IPS-18c (cell line): Measurements from ENCODE around the gene MAD1L1.

Experiments
- H3K4me3 ChIP-seq: 2 replicates; pipeline ENCODE4 v1.7.0; 2013; ENCODE audit warnings: low read depth, mild to moderate bottlenecking, low read length, moderate library complexity; ENCODE audit not compliant: insufficient read depth
- H3K9me3 ChIP-seq: one replicate; pipeline ENCODE4 v1.6.1; 2013; ENCODE audit warnings: mild to moderate bottlenecking, low read length, moderate library complexity; ENCODE audit not compliant: control insufficient read depth, insufficient read depth

Gene MAD1L1

DNA sequence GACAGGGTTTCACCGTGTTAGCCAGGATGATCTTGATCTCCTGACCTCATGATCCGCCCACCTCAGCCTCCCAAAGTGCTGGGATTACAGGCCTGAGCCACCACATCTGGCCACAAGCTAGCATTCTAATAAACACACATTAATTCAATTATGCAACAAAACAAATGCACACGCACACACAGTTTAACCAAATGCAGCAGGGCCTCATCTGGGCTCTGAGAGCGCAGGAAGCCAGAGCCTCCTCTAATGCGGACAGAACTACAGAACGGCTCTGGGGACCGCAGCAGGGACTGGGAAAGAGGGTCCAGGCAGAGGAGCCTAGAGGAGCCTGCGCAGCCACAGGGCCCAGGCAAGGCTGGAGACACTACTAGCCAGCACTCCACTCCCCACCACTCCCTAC is 3.8 kb downstream of the MAD1L1 start:
- Histone ChIP-seq H3K4me3 (no peak overlapping the region), H3K9me3 (no peaks in the 10 kb centered on the region)

- Histone ChIP-seq H3K4me3 (no peak overlapping the region), H3K9me3 (no peaks in the 10 kb centered on the region)
Measured at GRCh38 chr7:2227699-2228098, 5.0 kb downstream of the MAD1L1 start.

DNA sequence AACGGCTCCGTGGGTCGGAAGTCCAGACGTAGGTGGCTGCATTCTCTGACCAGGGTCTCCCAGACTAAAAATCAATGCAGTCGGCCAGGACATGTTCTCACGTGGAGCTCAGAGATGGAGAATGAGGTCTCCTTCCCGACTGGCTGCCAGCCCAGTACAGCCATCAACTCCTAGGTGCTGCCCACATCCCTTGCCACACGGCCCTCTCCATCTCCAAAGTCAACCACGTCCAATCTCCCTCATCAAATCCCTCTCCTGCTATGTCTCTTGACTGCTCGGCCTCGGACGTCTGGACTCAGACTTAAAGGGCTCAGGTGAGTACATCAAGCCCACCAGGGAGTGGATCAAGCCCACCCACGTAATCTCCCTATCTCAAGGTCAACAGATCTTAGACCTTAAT is 6.9 kb downstream of the MAD1L1 start:
- Histone ChIP-seq H3K4me3 (no peak overlapping the region; the same call in 1 of the 2 replicates), H3K9me3 (no peaks in the 10 kb centered on the region)

- Histone ChIP-seq H3K9me3 (no peaks in the 10 kb centered on the region), H3K4me3 (no peak overlapping the region)
Measured at GRCh38 chr7:2225336-2225735, 7.4 kb downstream of the MAD1L1 start.

DNA sequence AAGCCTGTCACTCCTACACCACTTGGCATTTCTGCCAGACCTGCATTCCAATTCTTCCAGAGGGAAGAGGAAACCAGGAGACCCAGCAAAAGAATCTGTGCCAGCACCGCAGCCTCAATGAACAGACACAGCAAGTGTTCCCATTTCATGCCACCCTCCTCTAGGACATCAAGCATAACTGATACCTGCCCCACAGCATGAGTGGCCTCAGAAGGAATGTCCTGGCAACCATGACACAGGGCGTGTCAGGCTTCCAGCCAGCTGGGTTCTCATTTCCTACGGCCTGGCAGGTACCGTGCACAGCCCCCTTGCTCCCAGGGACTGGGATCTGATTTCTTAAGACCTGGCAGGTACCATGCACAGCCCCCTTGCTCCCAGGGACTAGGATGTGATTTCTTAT is 7.8 kb downstream of the MAD1L1 start:
- Histone ChIP-seq H3K9me3 (no peaks in the 10 kb centered on the region), H3K4me3 (no peak overlapping the region)

DNA sequence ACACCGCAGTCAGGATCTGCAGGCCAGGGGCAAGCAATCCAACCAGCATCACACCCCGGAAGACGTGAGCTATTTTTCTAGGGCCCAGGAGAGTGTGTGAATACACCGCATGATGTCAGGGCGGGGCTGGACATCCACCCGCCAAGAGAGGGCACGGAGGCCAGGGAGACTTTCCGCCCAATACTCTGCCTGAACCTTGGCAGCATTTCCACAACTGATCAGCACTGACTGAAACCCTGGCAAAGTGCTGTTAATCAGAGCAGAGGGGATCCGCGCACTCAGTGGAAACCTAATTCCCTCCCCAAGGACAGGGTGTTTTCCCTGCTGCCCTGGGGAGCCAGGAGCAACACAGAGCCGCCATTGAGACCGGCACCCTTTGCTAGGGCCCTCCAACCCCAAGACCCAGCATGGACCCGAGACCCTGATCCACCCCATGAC is 8.2 kb downstream of the MAD1L1 start:
- H3K4me3 ChIP-seq = no peak overlapping the region
- H3K9me3 ChIP-seq = no peaks in the 10 kb centered on the region

GRCh38 chr7:2223321-2223720 is 9.4 kb downstream of the MAD1L1 start:
- no peak overlapping the region for H3K4me3 ChIP-seq
- no peaks in the 10 kb centered on the region for H3K9me3 ChIP-seq

DNA sequence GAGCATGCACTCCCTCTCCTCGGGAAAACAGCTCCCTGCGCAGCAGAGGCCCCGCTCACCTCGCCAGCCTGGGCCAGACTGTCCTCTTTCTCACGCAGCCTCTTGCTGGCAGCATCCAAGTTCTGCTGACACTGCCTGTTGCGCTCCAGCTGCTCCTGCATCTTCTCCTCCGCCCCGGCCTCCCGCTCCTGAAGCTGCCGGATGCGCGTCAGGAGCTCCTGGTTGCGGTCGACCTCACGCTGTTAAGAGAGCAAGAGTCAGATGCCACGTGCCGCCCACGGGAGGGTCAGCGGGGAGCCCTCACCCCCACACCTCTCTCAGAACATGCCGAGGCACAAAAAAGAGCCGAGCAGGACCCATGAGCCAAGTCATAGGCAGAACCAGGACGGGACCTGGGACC is 10.2 kb downstream of the MAD1L1 start:
- Histone ChIP-seq H3K9me3 (no peaks in the 10 kb centered on the region), H3K4me3 (no peak overlapping the region)

DNA sequence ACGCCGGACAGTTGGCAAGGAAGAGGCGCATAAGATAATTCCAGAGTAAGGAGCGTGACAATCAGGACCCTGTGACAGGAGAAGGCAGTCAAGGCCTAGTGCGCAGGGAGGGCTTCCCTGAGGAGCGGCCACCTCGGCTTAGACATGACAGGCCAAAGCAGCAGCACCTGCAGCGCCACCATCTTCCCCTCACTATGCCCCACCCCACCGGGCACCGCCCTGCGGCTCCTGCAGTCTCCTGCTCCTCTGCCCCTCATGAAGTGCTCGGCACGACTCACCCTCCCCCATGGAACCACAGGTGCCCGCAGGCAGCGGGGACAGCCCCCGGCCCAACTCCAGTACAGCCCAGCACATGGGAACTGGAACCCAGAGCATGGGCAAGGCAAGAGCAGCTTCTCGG is 11.8 kb downstream of the MAD1L1 start:
- no peak overlapping the region for H3K4me3 ChIP-seq
- peaks cover under 1% of the 10 kb centered on the region for H3K9me3 ChIP-seq

- Histone ChIP-seq H3K9me3 (peaks cover 3% of the 10 kb centered on the region), H3K4me3 (no peak overlapping the region)
Measured at GRCh38 chr7:2220506-2220905, 12.2 kb downstream of the MAD1L1 start.

DNA sequence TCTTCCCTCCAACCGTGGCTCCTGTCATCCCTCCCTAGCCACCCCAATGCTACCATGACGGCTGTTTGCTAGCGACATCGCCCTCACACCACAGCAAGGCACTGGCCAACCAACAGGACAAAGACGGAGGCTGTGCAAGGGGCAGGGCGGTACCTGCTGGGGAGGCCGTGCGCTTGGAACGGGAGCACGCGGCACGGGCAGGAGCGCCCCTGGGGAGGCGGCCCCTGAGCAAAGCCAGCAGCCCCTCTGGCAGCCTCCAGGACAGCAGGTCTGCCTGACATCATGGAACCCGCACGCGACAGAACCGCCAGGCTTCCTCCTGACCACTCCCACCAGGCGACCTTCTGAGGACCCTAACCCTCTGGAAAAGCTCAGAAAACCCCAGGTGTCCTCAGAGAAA is 12.7 kb downstream of the MAD1L1 start:
- peaks cover 3% of the 10 kb centered on the region for H3K9me3 ChIP-seq
- H3K4me3 ChIP-seq = no peak overlapping the region

- Histone ChIP-seq H3K4me3 (no peak overlapping the region), H3K9me3 (peaks cover 3% of the 10 kb centered on the region)
Measured at GRCh38 chr7:2219606-2220005, 13.1 kb downstream of the MAD1L1 start.

- peaks cover 3% of the 10 kb centered on the region for H3K9me3 ChIP-seq
- H3K4me3 ChIP-seq = no peak overlapping the region
Measured at GRCh38 chr7:2219136-2219535, 13.6 kb downstream of the MAD1L1 start.

GRCh38 chr7:2218444-2218785 is 14.3 kb downstream of the MAD1L1 start:
- Histone ChIP-seq H3K9me3 (peaks cover 3% of the 10 kb centered on the region), H3K4me3 (no peak overlapping the region)

GRCh38 chr7:2217716-2218443 is 14.9 kb downstream of the MAD1L1 start:
- Histone ChIP-seq H3K4me3 (no peak overlapping the region), H3K9me3 (peaks cover 3% of the 10 kb centered on the region)

DNA sequence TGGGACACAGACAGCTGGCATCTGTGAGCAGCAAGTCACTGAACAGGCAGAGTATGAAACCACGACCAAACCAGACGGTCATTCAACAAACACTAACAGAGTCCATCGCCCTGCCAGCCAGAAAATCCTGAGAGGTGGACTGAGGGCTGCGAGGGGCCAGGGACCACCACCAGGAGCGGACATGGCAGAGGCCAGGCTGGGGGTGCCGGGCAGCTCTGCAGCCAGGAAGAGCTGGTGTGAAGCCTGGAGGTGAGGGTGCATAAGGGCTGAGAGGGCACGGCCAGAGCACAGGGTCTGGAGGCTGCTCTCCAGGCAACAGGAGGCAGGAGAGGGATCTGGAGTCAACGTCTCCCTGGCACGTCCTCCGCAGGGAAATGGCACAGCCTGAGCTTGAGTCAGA is 15.5 kb downstream of the MAD1L1 start:
- H3K9me3 ChIP-seq = peaks cover 3% of the 10 kb centered on the region
- no peak overlapping the region for H3K4me3 ChIP-seq

- H3K9me3 ChIP-seq = peaks cover 3% of the 10 kb centered on the region
Measured at GRCh38 chr7:2215851-2216250, 16.9 kb downstream of the MAD1L1 start.

GRCh38 chr7:2214636-2215035 is 18.1 kb downstream of the MAD1L1 start:
- H3K4me3 ChIP-seq = no peak overlapping the region

More at GRCh38 chr7:2215851-2216250, 16.9 kb downstream of the MAD1L1 start:
- no peak overlapping the region for H3K4me3 ChIP-seq

DNA sequence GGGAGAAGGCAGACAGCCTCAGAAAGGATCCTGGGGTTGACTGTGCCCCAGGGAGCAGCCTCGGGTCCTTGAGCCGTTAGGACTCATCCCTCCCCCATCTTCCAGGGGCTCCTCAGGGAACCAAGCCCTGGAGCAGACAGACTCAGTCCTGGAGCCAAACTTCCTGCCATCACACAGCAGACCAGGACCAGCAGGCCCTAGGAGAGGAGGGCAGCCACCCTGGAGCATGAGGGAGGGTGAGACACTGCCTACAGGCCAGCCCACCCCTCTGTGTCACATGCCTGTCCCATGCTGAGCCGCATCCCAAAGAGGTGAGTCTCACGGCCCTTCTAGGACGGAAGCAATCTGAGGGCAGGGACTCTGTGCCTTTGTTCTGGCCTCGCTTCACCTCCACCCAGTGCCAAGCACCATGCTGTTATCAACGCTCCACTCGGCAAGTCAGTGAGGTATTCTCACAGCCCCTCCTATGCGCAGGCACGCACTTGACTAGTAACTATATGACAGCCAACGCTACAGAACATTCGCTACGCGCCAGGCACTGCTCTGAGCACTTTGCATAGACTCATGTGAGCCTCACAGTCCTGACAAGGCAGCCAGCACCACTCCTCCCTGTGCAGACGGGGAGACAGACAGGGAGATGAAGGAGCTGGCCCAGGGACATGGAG is 19.1 kb downstream of the MAD1L1 start:
- H3K9me3 ChIP-seq = peaks cover 3% of the 10 kb centered on the region
- no peak overlapping the region for H3K4me3 ChIP-seq

More at GRCh38 chr7:2214636-2215035, 18.1 kb downstream of the MAD1L1 start:
- peaks cover 3% of the 10 kb centered on the region for H3K9me3 ChIP-seq
